ENCODE data around the gene CTXND1. TPM values are rescaled to one million over a fixed set of nuclear protein-coding genes. Genes with fewer than 3 reads are reported as not detected.

The CTXND1 gene
- total RNA-seq, 1 donor from 2014 or later, result 0.49 TPM

DNA sequence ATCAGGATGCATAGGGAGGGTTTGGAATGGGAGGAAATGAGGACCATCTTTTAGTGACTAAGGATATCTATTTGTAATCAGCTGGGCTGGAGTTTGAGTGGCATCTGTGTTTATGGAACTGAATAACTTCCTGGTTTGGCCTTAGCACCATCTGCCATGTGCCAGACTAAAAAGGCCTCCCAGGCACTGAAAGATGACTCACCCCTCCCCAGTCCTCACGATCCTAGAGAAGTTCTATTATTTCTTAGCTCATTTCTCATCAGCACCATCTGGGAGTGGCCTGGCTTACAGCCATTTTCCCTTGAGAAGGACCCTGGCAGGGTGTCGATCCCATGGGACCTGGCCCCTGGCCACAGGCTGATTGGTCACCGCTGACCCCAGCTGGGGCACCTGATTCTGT is 23.9 kb upstream of the CTXND1 start:
- Histone ChIP-seq H3K9me3 (no peaks in the 10 kb centered on the region), H3K4me1 (no peaks in the 10 kb centered on the region), H3K36me3 (no peaks in the 10 kb centered on the region), H3K4me3 (no peak overlapping the region), H3K27ac (no peak overlapping the region), H3K27me3 (no peaks in the 10 kb centered on the region)
- intact Hi-C loops (cut with DNase I), result no loop called here
- peak in 1 of 2 donors; percentile 29 for DNase-seq (ENCODE audit: extremely low spot score in 2 of 2)
- no peak for TF ChIP-seq POLR2A (IDR thresholded peaks at IDR 0.05)

DNA sequence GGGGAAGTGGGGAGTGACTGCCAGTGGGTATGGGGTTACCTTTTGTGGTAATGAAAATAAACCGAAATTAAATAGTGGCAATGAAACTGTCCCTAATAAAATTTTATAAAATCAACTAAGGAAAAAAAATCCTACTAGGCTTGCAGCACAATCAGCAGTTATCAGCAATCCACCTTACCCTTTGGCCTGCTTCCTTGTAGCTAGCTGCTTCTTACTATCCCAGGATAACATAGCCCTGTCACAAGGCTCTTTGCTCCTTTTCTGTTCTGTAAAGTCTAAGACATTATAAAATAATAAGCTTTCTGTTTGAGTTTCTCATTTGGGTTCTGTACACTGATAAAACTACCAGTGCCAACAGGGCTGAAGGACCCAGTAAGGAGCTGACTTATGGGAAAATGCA is 23.0 kb upstream of the CTXND1 start:
- H3K4me3 ChIP-seq, result no peak overlapping the region
- TF ChIP-seq, protein P1, sequence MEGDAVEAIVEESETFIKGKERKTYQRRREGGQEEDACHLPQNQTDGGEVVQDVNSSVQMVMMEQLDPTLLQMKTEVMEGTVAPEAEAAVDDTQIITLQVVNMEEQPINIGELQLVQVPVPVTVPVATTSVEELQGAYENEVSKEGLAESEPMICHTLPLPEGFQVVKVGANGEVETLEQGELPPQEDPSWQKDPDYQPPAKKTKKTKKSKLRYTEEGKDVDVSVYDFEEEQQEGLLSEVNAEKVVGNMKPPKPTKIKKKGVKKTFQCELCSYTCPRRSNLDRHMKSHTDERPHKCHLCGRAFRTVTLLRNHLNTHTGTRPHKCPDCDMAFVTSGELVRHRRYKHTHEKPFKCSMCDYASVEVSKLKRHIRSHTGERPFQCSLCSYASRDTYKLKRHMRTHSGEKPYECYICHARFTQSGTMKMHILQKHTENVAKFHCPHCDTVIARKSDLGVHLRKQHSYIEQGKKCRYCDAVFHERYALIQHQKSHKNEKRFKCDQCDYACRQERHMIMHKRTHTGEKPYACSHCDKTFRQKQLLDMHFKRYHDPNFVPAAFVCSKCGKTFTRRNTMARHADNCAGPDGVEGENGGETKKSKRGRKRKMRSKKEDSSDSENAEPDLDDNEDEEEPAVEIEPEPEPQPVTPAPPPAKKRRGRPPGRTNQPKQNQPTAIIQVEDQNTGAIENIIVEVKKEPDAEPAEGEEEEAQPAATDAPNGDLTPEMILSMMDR (IDR thresholded peaks at IDR 0.05), result no peak
- TF ChIP-seq POLR2A (IDR thresholded peaks at IDR 0.05) (no peak), POLR2AphosphoS5 (IDR thresholded peaks at IDR 0.05; ENCODE audit: insufficient read depth in 1 of 2, low read depth in 1 of 2) (no peak)
- H3K27me3 ChIP-seq, result no peaks in the 10 kb centered on the region
- intact Hi-C loops (cut with DNase I), result no loop called here
- H3K27ac ChIP-seq, result no peak overlapping the region
- H3K36me3 ChIP-seq, result no peaks in the 10 kb centered on the region
- H3K4me1 ChIP-seq, result no peaks in the 10 kb centered on the region
- no peaks in the 10 kb centered on the region for H3K9me3 ChIP-seq
- DNase-seq (ENCODE audit: extremely low spot score in 2 of 2), result peak in 1 of 2 donors; percentile 6

DNA sequence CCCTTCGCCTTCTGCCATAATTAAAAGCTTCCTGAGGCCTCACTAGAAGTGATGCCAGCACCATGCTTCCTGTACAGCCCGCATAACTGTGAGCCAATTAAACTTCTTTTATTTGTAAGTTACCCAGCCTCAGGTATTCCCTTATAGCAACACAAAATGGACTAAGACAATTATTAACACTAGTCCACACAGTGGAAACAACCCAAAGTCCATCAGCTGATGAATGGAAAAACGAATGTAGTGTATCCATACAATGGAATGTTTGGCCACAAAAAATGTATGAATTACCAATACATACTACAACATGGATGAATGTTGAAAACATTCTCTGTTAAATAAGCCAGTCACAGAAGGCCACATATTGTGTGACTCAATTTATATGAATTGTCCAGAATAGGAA is 22.5 kb upstream of the CTXND1 start:
- Histone ChIP-seq H3K4me3 (no peak overlapping the region), H3K27me3 (no peaks in the 10 kb centered on the region), H3K36me3 (no peaks in the 10 kb centered on the region), H3K4me1 (no peaks in the 10 kb centered on the region), H3K27ac (no peak overlapping the region), H3K9me3 (no peaks in the 10 kb centered on the region)
- TF ChIP-seq POLR2A (IDR thresholded peaks at IDR 0.05) (no peak), POLR2AphosphoS5 (IDR thresholded peaks at IDR 0.05; ENCODE audit: insufficient read depth in 1 of 2, low read depth in 1 of 2) (no peak)
- TF ChIP-seq, protein P1 (IDR thresholded peaks at IDR 0.05), result no peak
- intact Hi-C loops (cut with DNase I), result no loop called here
- DNase-seq (ENCODE audit: extremely low spot score in 2 of 2), result peak in 1 of 2 donors; percentile 29

DNA sequence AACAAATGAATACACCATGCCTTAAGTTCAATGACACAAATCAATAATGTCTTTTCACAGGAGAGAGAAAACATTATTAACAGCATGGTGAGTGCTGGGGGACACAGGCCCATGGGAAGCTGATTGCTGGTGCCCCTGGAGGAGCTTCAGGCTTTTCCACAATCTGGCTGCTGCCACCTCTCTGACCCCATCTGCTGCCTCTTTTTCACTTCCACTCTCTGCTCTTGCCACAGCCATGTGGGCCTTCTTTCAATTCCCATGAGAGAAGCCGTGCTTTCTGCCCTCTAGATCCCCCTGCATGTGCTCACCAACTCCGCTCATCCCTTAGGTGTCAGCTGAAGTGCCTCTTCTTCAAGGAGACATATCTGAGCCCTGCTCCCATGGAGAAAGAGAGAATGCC is 21.0 kb upstream of the CTXND1 start:
- Histone ChIP-seq H3K9me3 (no peaks in the 10 kb centered on the region), H3K27me3 (no peaks in the 10 kb centered on the region), H3K4me1 (no peaks in the 10 kb centered on the region), H3K27ac (no peak overlapping the region), H3K4me3 (no peak overlapping the region), H3K36me3 (no peaks in the 10 kb centered on the region)
- intact Hi-C loops (cut with DNase I), result no loop called here
- TF ChIP-seq, protein P1 (IDR thresholded peaks at IDR 0.05), result no peak
- TF ChIP-seq POLR2AphosphoS5 (IDR thresholded peaks at IDR 0.05; ENCODE audit: insufficient read depth in 1 of 2, low read depth in 1 of 2), result no peak
- TF ChIP-seq POLR2A (IDR thresholded peaks at IDR 0.05), result no peak
- DNase-seq (ENCODE audit: extremely low spot score in 2 of 2), result peak; percentile 40 to 77

DNA sequence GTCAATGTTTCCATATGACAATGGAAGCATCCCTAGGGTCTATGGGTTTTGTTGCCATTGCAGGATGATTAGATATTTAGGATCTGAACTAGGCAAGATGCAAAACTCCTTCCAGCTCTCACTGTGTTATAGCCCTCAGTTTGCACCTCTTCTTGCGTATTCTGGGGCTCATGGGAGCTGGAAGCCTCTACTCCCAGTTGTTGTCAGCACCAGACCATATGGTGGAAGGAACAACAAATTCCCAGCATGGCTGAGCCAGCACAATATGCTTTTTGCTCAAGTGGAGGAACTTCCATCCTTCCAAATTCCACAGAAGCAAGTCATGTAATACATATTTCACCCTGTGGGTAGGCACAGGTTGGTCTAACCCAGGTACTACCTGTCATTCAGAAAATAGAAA is 18.5 kb upstream of the CTXND1 start:
- intact Hi-C loops (cut with DNase I), result no loop called here
- Histone ChIP-seq H3K9me3 (no peaks in the 10 kb centered on the region), H3K27me3 (no peaks in the 10 kb centered on the region), H3K36me3 (no peaks in the 10 kb centered on the region), H3K4me3 (no peak overlapping the region), H3K4me1 (no peaks in the 10 kb centered on the region), H3K27ac (no peak overlapping the region)
- DNase-seq (ENCODE audit: extremely low spot score in 2 of 2), result no peak
- no peak for TF ChIP-seq POLR2A (IDR thresholded peaks at IDR 0.05)

DNA sequence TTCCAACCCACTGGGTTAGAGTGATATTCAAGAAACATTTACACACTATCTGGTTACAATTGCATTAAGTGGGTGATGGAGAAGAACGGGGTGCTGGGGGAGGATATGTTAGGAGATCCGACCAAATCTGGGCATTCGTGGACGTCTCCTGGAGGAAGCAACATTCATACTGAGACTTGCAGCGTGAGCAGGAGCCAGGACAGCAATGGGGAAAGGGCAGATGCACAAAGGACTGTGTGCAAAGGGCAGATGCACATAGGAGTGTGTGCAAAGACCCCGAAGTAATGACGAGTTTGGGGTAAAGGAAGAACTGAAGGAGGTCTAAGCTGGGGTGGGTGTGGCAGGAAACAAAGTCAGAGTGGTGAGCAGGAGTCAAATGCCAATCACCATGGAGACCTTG is 16.1 kb upstream of the CTXND1 start:
- no peak overlapping the region for H3K27ac ChIP-seq
- no peak overlapping the region for H3K4me3 ChIP-seq
- no peaks in the 10 kb centered on the region for H3K4me1 ChIP-seq
- no peak for TF ChIP-seq POLR2A (IDR thresholded peaks at IDR 0.05)
- no peak for TF ChIP-seq POLR2AphosphoS5 (IDR thresholded peaks at IDR 0.05; ENCODE audit: insufficient read depth in 1 of 2, low read depth in 1 of 2)
- TF ChIP-seq, protein P1 (IDR thresholded peaks at IDR 0.05), result no peak
- peak in 1 of 2 donors; percentile 79 for DNase-seq (ENCODE audit: extremely low spot score in 2 of 2)
- no peaks in the 10 kb centered on the region for H3K9me3 ChIP-seq
- intact Hi-C loops (cut with DNase I), result no loop called here
- no peaks in the 10 kb centered on the region for H3K36me3 ChIP-seq
- no peaks in the 10 kb centered on the region for H3K27me3 ChIP-seq
